Glutamatergic neuron (in vitro differentiated cells): ENCODE results near the gene XAGE1B. TPM values are rescaled to one million over a fixed set of nuclear protein-coding genes. Genes with fewer than 3 reads are reported as not detected.
"Not testable (repeated sequence)": the region's sequence is repeated elsewhere in the genome, so short reads cannot be mapped to it uniquely, and the experiment has no call there.

Experiments
- DNase-seq: peaks from one replicate; pipeline ENCODE4 v3.0.0; 2022
- H3K27ac Mint-ChIP-seq: one replicate; pipeline ENCODE4 v1.8.0; 2020; ENCODE audit warnings: mild to moderate bottlenecking, mixed read lengths, inconsistent platforms; ENCODE audit not compliant: unreplicated experiment
- H3K27me3 Mint-ChIP-seq: one replicate; pipeline ENCODE4 v1.8.0; 2020; ENCODE audit warnings: mild to moderate bottlenecking, moderate library complexity, mixed read lengths, inconsistent platforms; ENCODE audit not compliant: unreplicated experiment
- H3K36me3 Mint-ChIP-seq: one replicate; pipeline ENCODE4 v1.8.0; 2020; ENCODE audit warnings: mild to moderate bottlenecking, mixed read lengths, inconsistent platforms; ENCODE audit not compliant: unreplicated experiment
- H3K4me1 Mint-ChIP-seq: one replicate; pipeline ENCODE4 v1.8.0; 2020; ENCODE audit warnings: mild to moderate bottlenecking, low read depth, mixed read lengths, inconsistent platforms; ENCODE audit not compliant: unreplicated experiment
- H3K4me3 Mint-ChIP-seq: one replicate; pipeline ENCODE4 v1.8.0; 2020; ENCODE audit warnings: mild to moderate bottlenecking, mixed read lengths, inconsistent platforms; ENCODE audit not compliant: unreplicated experiment
- H3K9me3 Mint-ChIP-seq: one replicate; pipeline ENCODE4 v1.8.0; 2020; ENCODE audit warnings: mild to moderate bottlenecking, moderate library complexity, mixed read lengths, inconsistent platforms; ENCODE audit not compliant: unreplicated experiment
- total RNA-seq: library from RNA; stranded (reverse); fragmentation: NEBNext Ultra II Directional; extraction: Animal tissue kit (Norgen Biotek cat#: 25700); gene quantifications from one replicate; pipeline ENCODE4 v1.2.1, GENCODE V29; 2021; ENCODE audit not compliant: unreplicated experiment
- TF ChIP-seq, protein P1 (sequence below): fragments of 200-600 bp; sonication (generic); IDR thresholded peaks from one replicate; pipeline ENCODE4 v1.5.0; 2021; ENCODE audit not compliant: partially characterized antibody, unreplicated experiment

XAGE1B gene
- total RNA-seq, 1 donor from 2014 or later, result not detected

DNA sequence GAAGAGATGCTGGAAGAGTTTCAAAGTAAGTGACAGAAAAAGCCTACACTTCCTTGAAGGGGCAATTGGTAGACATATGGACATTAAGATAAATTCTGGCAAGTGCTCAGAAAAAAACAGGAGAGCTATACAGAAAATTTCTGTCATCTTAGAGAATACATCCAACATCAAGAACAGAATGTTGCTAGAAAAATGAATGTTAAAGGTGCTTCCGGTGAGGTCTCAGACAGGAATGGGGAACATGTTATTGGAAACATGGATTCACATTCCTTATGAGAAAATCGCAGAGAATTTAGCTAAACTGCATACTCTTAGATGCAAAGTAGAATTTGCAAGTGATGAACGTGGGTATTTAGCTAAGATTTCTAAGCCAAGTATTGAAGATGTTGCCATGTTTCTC lies 9.5 kb downstream of the XAGE1B start:
- no peak overlapping the region for H3K4me3 Mint-ChIP-seq
- no peaks in the 10 kb centered on the region for H3K9me3 Mint-ChIP-seq

GRCh38 chrX:52504551-52504950 lies 12.3 kb downstream of the XAGE1B start:
- H3K4me1 Mint-ChIP-seq, result peaks cover 7% of the 10 kb centered on the region
- peaks cover 3% of the 10 kb centered on the region for H3K27me3 Mint-ChIP-seq
- no peak overlapping the region for H3K4me3 Mint-ChIP-seq
- H3K36me3 Mint-ChIP-seq, result no peaks in the 10 kb centered on the region
- TF ChIP-seq, protein P1, sequence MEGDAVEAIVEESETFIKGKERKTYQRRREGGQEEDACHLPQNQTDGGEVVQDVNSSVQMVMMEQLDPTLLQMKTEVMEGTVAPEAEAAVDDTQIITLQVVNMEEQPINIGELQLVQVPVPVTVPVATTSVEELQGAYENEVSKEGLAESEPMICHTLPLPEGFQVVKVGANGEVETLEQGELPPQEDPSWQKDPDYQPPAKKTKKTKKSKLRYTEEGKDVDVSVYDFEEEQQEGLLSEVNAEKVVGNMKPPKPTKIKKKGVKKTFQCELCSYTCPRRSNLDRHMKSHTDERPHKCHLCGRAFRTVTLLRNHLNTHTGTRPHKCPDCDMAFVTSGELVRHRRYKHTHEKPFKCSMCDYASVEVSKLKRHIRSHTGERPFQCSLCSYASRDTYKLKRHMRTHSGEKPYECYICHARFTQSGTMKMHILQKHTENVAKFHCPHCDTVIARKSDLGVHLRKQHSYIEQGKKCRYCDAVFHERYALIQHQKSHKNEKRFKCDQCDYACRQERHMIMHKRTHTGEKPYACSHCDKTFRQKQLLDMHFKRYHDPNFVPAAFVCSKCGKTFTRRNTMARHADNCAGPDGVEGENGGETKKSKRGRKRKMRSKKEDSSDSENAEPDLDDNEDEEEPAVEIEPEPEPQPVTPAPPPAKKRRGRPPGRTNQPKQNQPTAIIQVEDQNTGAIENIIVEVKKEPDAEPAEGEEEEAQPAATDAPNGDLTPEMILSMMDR, result no peak
- no peaks in the 10 kb centered on the region for H3K9me3 Mint-ChIP-seq
- DNase-seq, result no peak
- H3K27ac Mint-ChIP-seq, result no peak overlapping the region

More for the DNA sequence above, 9.5 kb downstream of the XAGE1B start:
- peaks cover 7% of the 10 kb centered on the region for H3K4me1 Mint-ChIP-seq
- no peaks in the 10 kb centered on the region for H3K36me3 Mint-ChIP-seq
- no peak overlapping the region for H3K27ac Mint-ChIP-seq
- TF ChIP-seq, protein P1, result no peak
- no peak for DNase-seq
- peaks cover 3% of the 10 kb centered on the region for H3K27me3 Mint-ChIP-seq

- not testable (repeated sequence) for DNase-seq, H3K36me3 Mint-ChIP-seq, H3K9me3 Mint-ChIP-seq, H3K4me3 Mint-ChIP-seq, H3K27me3 Mint-ChIP-seq, H3K4me1 Mint-ChIP-seq, H3K27ac Mint-ChIP-seq
Observed at GRCh38 chrX:52501362-52501761, 15.5 kb downstream of the XAGE1B start.

DNA sequence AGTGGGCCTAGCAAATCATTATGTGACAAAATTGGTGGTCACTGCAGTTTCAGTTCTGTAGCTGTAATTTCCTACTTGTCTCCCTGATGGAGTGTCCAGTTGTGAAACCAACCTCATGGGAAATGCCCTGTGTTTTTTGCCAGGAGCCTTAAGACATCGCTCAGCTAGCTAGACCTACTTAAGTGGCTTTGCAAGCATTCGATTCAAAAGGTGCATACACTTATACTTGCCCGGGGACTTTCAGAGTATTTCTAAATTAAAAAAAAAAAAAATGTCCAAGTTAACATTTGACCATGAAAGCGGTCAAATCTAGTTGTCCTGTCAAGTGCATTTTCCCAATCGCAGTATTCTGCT lies 20.5 kb downstream of the XAGE1B start:
- not testable (repeated sequence) for H3K4me1 Mint-ChIP-seq, H3K36me3 Mint-ChIP-seq, H3K27ac Mint-ChIP-seq

GRCh38 chrX:52495545-52496418 lies 21.1 kb downstream of the XAGE1B start, which contains the start of gene XAGE1A:
Gene XAGE1A, plus strand, starts transcription at chrX:52495808. Its CDS starts 1,554 bp downstream, at chrX:52497362.
- not testable (repeated sequence) for H3K9me3 Mint-ChIP-seq, DNase-seq, H3K36me3 Mint-ChIP-seq, H3K4me3 Mint-ChIP-seq, H3K4me1 Mint-ChIP-seq, H3K27ac Mint-ChIP-seq, H3K27me3 Mint-ChIP-seq

More for the DNA sequence above, 20.5 kb downstream of the XAGE1B start:
- not testable (repeated sequence) for H3K27me3 Mint-ChIP-seq, H3K4me3 Mint-ChIP-seq, H3K9me3 Mint-ChIP-seq, DNase-seq

DNA sequence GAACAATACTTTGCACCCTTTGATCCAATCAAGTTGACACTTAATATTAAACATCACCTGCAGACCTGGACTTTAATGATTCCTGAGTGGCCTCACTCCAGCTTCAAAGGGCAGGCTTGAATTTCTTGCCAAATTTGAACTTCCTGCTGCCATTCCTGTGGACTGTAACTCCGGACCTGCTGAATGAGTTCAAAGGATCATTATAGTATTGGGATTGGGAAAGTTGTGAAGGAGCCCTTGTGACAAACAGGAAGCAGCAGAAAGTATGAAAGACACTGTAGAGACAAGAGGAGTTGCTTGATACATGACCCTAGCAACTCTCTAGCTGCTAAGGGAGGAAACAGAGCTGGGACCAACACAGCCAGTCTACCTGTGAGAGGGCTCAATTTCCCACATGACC lies 45.6 kb downstream of the XAGE1B start:
- H3K36me3 Mint-ChIP-seq, H3K27me3 Mint-ChIP-seq, H3K4me1 Mint-ChIP-seq, H3K27ac Mint-ChIP-seq, DNase-seq, H3K4me3 Mint-ChIP-seq, H3K9me3 Mint-ChIP-seq: not testable (repeated sequence)

Other genes with a start within 250 kb of the XAGE1B start
- gene XAGE2, start 148.0 kb downstream of the XAGE1B start, total RNA-seq, result not detected
- not detected for gene XAGE1A, start 21.3 kb downstream of the XAGE1B start, total RNA-seq
- not detected for gene SSX7, start 137.8 kb upstream of the XAGE1B start, total RNA-seq
- gene SSX2, start 190.1 kb upstream of the XAGE1B start, total RNA-seq, result not detected
- not detected for gene SSX2B, start 234.2 kb upstream of the XAGE1B start, total RNA-seq